ENCODE measurements around the gene ATP6AP2.

DNA sequence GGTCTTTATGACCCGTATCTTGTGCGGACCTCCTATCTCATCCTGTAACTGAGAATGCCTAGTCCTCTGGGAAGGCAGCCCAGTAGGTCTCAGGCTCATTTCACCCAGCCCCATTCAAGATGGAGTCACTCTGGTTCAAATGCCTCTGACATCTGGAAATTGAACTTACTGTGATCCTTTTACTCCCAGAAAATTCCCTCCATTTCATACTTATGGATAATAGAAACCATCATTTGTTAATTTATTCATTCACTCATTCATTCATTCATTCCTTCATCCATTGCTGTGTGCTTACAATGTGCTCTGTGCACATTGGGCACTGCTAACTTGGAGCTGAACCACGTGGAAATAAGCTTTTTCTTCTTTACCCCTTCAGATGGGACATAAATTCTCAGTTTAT, 9.2 kb upstream of the ATP6AP2 start:
- TF ChIP-seq, protein P1, sequence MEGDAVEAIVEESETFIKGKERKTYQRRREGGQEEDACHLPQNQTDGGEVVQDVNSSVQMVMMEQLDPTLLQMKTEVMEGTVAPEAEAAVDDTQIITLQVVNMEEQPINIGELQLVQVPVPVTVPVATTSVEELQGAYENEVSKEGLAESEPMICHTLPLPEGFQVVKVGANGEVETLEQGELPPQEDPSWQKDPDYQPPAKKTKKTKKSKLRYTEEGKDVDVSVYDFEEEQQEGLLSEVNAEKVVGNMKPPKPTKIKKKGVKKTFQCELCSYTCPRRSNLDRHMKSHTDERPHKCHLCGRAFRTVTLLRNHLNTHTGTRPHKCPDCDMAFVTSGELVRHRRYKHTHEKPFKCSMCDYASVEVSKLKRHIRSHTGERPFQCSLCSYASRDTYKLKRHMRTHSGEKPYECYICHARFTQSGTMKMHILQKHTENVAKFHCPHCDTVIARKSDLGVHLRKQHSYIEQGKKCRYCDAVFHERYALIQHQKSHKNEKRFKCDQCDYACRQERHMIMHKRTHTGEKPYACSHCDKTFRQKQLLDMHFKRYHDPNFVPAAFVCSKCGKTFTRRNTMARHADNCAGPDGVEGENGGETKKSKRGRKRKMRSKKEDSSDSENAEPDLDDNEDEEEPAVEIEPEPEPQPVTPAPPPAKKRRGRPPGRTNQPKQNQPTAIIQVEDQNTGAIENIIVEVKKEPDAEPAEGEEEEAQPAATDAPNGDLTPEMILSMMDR (IDR thresholded peaks at IDR 0.05; ENCODE audit: low read length) = no peak
- TF ChIP-seq EZH2 (optimal IDR thresholded peaks at IDR 0.05; ENCODE audit: low read depth, low read length) = no peak

All from MM.1S (cell line).